OCI-LY1 (cell line): Measurements from ENCODE around the gene SMIM10L1.

Experiments
- H2AFZ ChIP-seq: fragments of 200-600 bp; sonication (generic), shearing (Covaris generic); 2 replicates; pipeline ENCODE4 v1.6.0; 2014; ENCODE audit warnings: antibody characterized with exemption, mild to moderate bottlenecking, low read length
- H3F3A ChIP-seq: fragments of 200-600 bp; sonication (generic), shearing (Covaris generic); 2 replicates; pipeline ENCODE4 v1.6.0; 2014; ENCODE audit warnings: mild to moderate bottlenecking, antibody characterized with exemption, low read length, moderate library complexity; ENCODE audit not compliant: insufficient read depth
- H3K27ac ChIP-seq: fragments of 200-600 bp; sonication (generic); 2 replicates; pipeline ENCODE4 v1.5.1; 2014; ENCODE audit warnings: low read length, mixed run types, mild to moderate bottlenecking, low read depth; ENCODE audit not compliant: poor library complexity, severe bottlenecking
- H3K27me3 ChIP-seq: fragments of 200-600 bp; sonication (generic); 2 replicates; pipeline ENCODE4 v1.6.0; 2014; ENCODE audit warnings: antibody characterized with exemption, mild to moderate bottlenecking, low read length, moderate library complexity; ENCODE audit not compliant: insufficient read depth
- H3K36me3 ChIP-seq: fragments of 200-600 bp; sonication (generic); 2 replicates; pipeline ENCODE4 v1.6.1; 2014; ENCODE audit warnings: mild to moderate bottlenecking, antibody characterized with exemption, low read length, moderate library complexity, mixed read lengths; ENCODE audit not compliant: insufficient read depth
- H3K4me1 ChIP-seq: fragments of 200-600 bp; sonication (generic); 2 replicates; pipeline ENCODE4 v1.5.1; 2014; ENCODE audit warnings: mild to moderate bottlenecking, low read length, moderate library complexity; ENCODE audit not compliant: insufficient read depth, severe bottlenecking
- H3K4me2 ChIP-seq: fragments of 200-600 bp; sonication (generic), shearing (Covaris generic); 2 replicates; pipeline ENCODE4 v1.6.1; 2014; ENCODE audit warnings: low read length
- H3K4me3 ChIP-seq: fragments of 200-600 bp; sonication (generic); 2 replicates; pipeline ENCODE4 v1.5.1; 2014; ENCODE audit warnings: low read length, low read depth, mild to moderate bottlenecking, mixed read lengths; ENCODE audit not compliant: poor library complexity, severe bottlenecking
- H3K79me2 ChIP-seq: fragments of 200-600 bp; shearing (Covaris generic); 2 replicates; pipeline ENCODE4 v1.6.1; 2016; ENCODE audit warnings: mixed run types, low read length, mixed read lengths; ENCODE audit not compliant: insufficient read depth
- H3K9ac ChIP-seq: fragments of 200-600 bp; sonication (generic), shearing (Covaris generic); 2 replicates; pipeline ENCODE4 v1.6.1; 2014; ENCODE audit warnings: mild to moderate bottlenecking, low read length, mixed read lengths
- H3K9me2 ChIP-seq: fragments of 200-600 bp; sonication (generic), shearing (Covaris generic); 2 replicates; pipeline ENCODE4 v1.6.1; 2014; ENCODE audit warnings: low read depth, mild to moderate bottlenecking, low read length, mixed read lengths
- H3K9me3 ChIP-seq: fragments of 200-600 bp; shearing (Covaris generic); 2 replicates; pipeline ENCODE4 v1.6.1; 2014; ENCODE audit warnings: low read length, mixed read lengths
- H4K20me1 ChIP-seq: fragments of 200-600 bp; sonication (generic), shearing (Covaris generic); 2 replicates; pipeline ENCODE4 v1.6.0; 2016; ENCODE audit warnings: mild to moderate bottlenecking, low read length; ENCODE audit not compliant: insufficient read depth
- EZH2 ChIP-seq: fragments of 200-600 bp; sonication (generic), shearing (Covaris generic); IDR thresholded peaks from 2 replicates; pipeline ENCODE4 v1.8.0; 2017; ENCODE audit warnings: borderline replicate concordance, mixed run types, mild to moderate bottlenecking, antibody characterized with exemption, low read length, moderate library complexity, mixed read lengths
- TF ChIP-seq, protein P1 (sequence below): fragments of 200-600 bp; sonication (generic), shearing (Covaris generic); IDR thresholded peaks from 2 replicates; pipeline ENCODE4 v1.5.1; 2017; ENCODE audit warnings: mild to moderate bottlenecking, antibody characterized with exemption, low read length, moderate library complexity, mixed read lengths

Gene SMIM10L1

GRCh38 chr12:11182529-11182928 is 11.5 kb downstream of the SMIM10L1 start:
- Histone ChIP-seq H3K9me2 (no peaks in the 10 kb centered on the region), H3F3A (0 out of 2 replicates have a peak, but pooled peaks cover 3% of the 10 kb centered on the region), H3K36me3 (no peaks in the 10 kb centered on the region), H3K4me1 (no peaks in the 10 kb centered on the region), H3K9me3 (no peaks in the 10 kb centered on the region), H4K20me1 (no peaks in the 10 kb centered on the region), H2AFZ (no peak overlapping the region), H3K4me3 (no peak overlapping the region), H3K27ac (no peak overlapping the region), H3K79me2 (no peaks in the 10 kb centered on the region), H3K9ac (no peak overlapping the region), H3K4me2 (no peak overlapping the region), H3K27me3 (no peaks in the 10 kb centered on the region)
- TF ChIP-seq EZH2: no peak

GRCh38 chr12:11183011-11183410 is 12.0 kb downstream of the SMIM10L1 start:
- no peak overlapping the region for H3K27ac ChIP-seq
- no peaks in the 10 kb centered on the region for H3K4me1 ChIP-seq
- no peaks in the 10 kb centered on the region for H4K20me1 ChIP-seq
- H3K4me3 ChIP-seq: no peak overlapping the region
- TF ChIP-seq, protein P1, sequence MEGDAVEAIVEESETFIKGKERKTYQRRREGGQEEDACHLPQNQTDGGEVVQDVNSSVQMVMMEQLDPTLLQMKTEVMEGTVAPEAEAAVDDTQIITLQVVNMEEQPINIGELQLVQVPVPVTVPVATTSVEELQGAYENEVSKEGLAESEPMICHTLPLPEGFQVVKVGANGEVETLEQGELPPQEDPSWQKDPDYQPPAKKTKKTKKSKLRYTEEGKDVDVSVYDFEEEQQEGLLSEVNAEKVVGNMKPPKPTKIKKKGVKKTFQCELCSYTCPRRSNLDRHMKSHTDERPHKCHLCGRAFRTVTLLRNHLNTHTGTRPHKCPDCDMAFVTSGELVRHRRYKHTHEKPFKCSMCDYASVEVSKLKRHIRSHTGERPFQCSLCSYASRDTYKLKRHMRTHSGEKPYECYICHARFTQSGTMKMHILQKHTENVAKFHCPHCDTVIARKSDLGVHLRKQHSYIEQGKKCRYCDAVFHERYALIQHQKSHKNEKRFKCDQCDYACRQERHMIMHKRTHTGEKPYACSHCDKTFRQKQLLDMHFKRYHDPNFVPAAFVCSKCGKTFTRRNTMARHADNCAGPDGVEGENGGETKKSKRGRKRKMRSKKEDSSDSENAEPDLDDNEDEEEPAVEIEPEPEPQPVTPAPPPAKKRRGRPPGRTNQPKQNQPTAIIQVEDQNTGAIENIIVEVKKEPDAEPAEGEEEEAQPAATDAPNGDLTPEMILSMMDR: no peak
- no peak for TF ChIP-seq EZH2
- H3K9ac ChIP-seq: no peak overlapping the region
- H3K36me3 ChIP-seq: no peaks in the 10 kb centered on the region
- H3F3A ChIP-seq: 0 out of 2 replicates have a peak, but pooled peaks cover 3% of the 10 kb centered on the region
- no peaks in the 10 kb centered on the region for H3K9me2 ChIP-seq
- no peak overlapping the region for H3K4me2 ChIP-seq
- H3K9me3 ChIP-seq: no peaks in the 10 kb centered on the region
- no peaks in the 10 kb centered on the region for H3K27me3 ChIP-seq
- no peak overlapping the region for H2AFZ ChIP-seq
- no peaks in the 10 kb centered on the region for H3K79me2 ChIP-seq

GRCh38 chr12:11186837-11187236 is 15.8 kb downstream of the SMIM10L1 start, which contains the start of gene TAS2R42:
TSS of gene TAS2R42 (minus strand) at chr12:11186937. CDS start at chr12:11186937, 0 bp downstream.
- H3K4me1 ChIP-seq: no peaks in the 10 kb centered on the region
- H3K27ac ChIP-seq: no peak within 1 kb of the TSS
- H3K36me3 ChIP-seq: no peaks in the 10 kb centered on the region
- H3K4me2 ChIP-seq: no peak within 1 kb of the TSS
- no peaks in the 10 kb centered on the region for H3K9me3 ChIP-seq
- H3K9me2 ChIP-seq: no peaks in the 10 kb centered on the region
- H3K4me3 ChIP-seq: no peak within 1 kb of the TSS
- no peaks in the 10 kb centered on the region for H4K20me1 ChIP-seq
- TF ChIP-seq, protein P1: no peak
- TF ChIP-seq EZH2: no peak
- no peaks in the 10 kb centered on the region for H3K79me2 ChIP-seq
- H3F3A ChIP-seq: 0 out of 2 replicates have a peak, but pooled peaks cover 3% of the 10 kb centered on the region
- no peak within 1 kb of the TSS for H2AFZ ChIP-seq
- H3K9ac ChIP-seq: no peak within 1 kb of the TSS
- no peaks in the 10 kb centered on the region for H3K27me3 ChIP-seq

DNA sequence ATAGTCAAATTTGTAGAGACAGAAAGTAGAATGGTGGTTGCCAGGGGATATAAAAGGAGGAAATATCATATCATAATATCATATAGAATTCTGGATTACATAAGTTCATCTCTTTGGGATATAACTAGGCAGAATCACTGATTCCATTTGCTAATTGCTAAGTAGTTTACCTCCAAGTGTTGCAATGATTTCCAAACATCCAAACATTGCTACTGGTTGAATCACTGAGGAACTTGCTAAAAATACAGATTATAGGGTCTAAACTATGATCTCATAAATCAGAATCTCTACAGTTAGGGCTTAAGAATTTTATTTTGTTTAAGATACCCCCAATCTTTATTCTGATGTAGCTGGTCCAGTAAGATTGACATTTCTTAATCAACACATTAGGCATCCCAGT is 31.8 kb downstream of the SMIM10L1 start:
- H3K79me2 ChIP-seq: no peaks in the 10 kb centered on the region
- H3K4me2 ChIP-seq: no peak overlapping the region
- H3K9me3 ChIP-seq: no peaks in the 10 kb centered on the region
- no peak overlapping the region for H3K9ac ChIP-seq
- TF ChIP-seq, protein P1: no peak
- no peak for TF ChIP-seq EZH2
- H3K27ac ChIP-seq: no peak overlapping the region
- no peaks in the 10 kb centered on the region for H3K9me2 ChIP-seq
- no peaks in the 10 kb centered on the region for H3K4me1 ChIP-seq
- H3K36me3 ChIP-seq: no peaks in the 10 kb centered on the region
- no peaks in the 10 kb centered on the region for H4K20me1 ChIP-seq
- H3F3A ChIP-seq: no peaks in the 10 kb centered on the region
- H3K27me3 ChIP-seq: no peaks in the 10 kb centered on the region
- H3K4me3 ChIP-seq: no peak overlapping the region
- H2AFZ ChIP-seq: no peak overlapping the region
